IMR-90 (cell line): ENCODE results near the gene SDR9C7. TPM values are rescaled to one million over a fixed set of nuclear protein-coding genes. Genes with fewer than 3 reads are reported as not detected.
"Not testable (repeated sequence)": the region's sequence is repeated elsewhere in the genome, so short reads cannot be mapped to it uniquely, and the experiment has no call there.

Source experiments
- ATAC-seq: fragments of 200-7000 bp; cut with Tn5 transposase; 2 replicates; pipeline ENCODE4 v1.9.1; 2020; ENCODE audit warnings: low read depth, mild to moderate bottlenecking, moderate library complexity
- BruUV-seq: library from RNA; stranded (reverse); fragments of 400-500 nt; replicated peaks from 2 replicates; lab custom pipeline; 2021; lab: Mats Ljungman, UMichigan
- CTCF ChIA-PET: fragments of 300-600 bp; formaldehyde crosslinking; extraction: SDS; loops from one replicate; lab custom pipeline; 2021; ENCODE audit warnings: antibody characterized with exemption; lab: Yijun Ruan, JAX
- POLR2A ChIA-PET: fragments of 300-600 bp; sonication (Branson Sonifier 250); formaldehyde crosslinking; loops from one replicate; lab custom pipeline; 2022; ENCODE audit warnings: antibody characterized with exemption; ENCODE audit not compliant: unreplicated experiment; lab: Charles Lee
- DNase-seq: peaks from one replicate; pipeline ENCODE4 v3.0.0; 2013
- H2AFZ ChIP-seq: replicated peaks from 2 replicates; pipeline ENCODE3; 2013; ENCODE audit warnings: low read length, mild to moderate bottlenecking; ENCODE audit not compliant: poor library complexity
- H2AK5ac ChIP-seq: 2 replicates; pipeline ENCODE4 v1.6.1; 2013; ENCODE audit warnings: low read depth, low read length, inconsistent platforms
- H2AK9ac ChIP-seq: replicated peaks from 2 replicates; pipeline ENCODE3; 2013; ENCODE audit warnings: mild to moderate bottlenecking, low read depth, low read length, moderate library complexity; ENCODE audit not compliant: poor library complexity
- H2BK120ac ChIP-seq: 2 replicates; pipeline ENCODE4 v1.6.1; 2013; ENCODE audit warnings: low read depth, low read length, inconsistent platforms
- H2BK15ac ChIP-seq: 3 replicates; pipeline ENCODE4 v1.6.1; 2013; ENCODE audit warnings: low read depth, low read length, inconsistent platforms
- H2BK20ac ChIP-seq: 2 replicates; pipeline ENCODE4 v1.6.1; 2013; ENCODE audit warnings: low read depth, mild to moderate bottlenecking, inconsistent platforms, low read length, moderate library complexity
- H2BK5ac ChIP-seq: 2 replicates; pipeline ENCODE4 v1.6.1; 2013; ENCODE audit warnings: mild to moderate bottlenecking, low read depth, low read length, inconsistent platforms; ENCODE audit not compliant: poor library complexity, severe bottlenecking
- H3K14ac ChIP-seq: replicated peaks from 2 replicates; pipeline ENCODE4 v1.6.1; 2013; ENCODE audit warnings: low read depth, low read length, inconsistent platforms
- H3K18ac ChIP-seq: 2 replicates; pipeline ENCODE4 v1.6.1; 2013; ENCODE audit warnings: low read depth, low read length, control low read depth
- H3K23ac ChIP-seq: 2 replicates; pipeline ENCODE4 v1.6.1; 2013; ENCODE audit warnings: low read depth, low read length, inconsistent platforms
- H3K27ac ChIP-seq: 2 replicates; pipeline ENCODE4 v1.5.1; 2013; ENCODE audit warnings: mild to moderate bottlenecking, control low read depth, low read length; ENCODE audit not compliant: insufficient read depth
- H3K27me3 ChIP-seq: 2 replicates; pipeline ENCODE4 v1.6.1; 2013; ENCODE audit warnings: low read length; ENCODE audit not compliant: control insufficient read depth, insufficient read depth
- H3K36me3 ChIP-seq: 2 replicates; pipeline ENCODE4 v1.6.1; 2013; ENCODE audit warnings: low read length, mixed read lengths; ENCODE audit not compliant: control insufficient read depth, insufficient read depth
- H3K4ac ChIP-seq: 2 replicates; pipeline ENCODE4 v1.6.1; 2013; ENCODE audit warnings: low read depth, low read length, inconsistent platforms
- H3K4me1 ChIP-seq: 2 replicates; pipeline ENCODE4 v1.6.1; 2013; ENCODE audit warnings: low read length, mixed read lengths; ENCODE audit not compliant: control insufficient read depth, insufficient read depth
- H3K4me2 ChIP-seq: 2 replicates; pipeline ENCODE4 v1.6.1; 2013; ENCODE audit warnings: low read depth, mild to moderate bottlenecking, control low read depth, low read length, moderate library complexity
- H3K4me3 ChIP-seq: 2 replicates; pipeline ENCODE4 v1.5.1; 2013; ENCODE audit warnings: low read depth, mild to moderate bottlenecking, control low read depth, low read length, moderate library complexity; ENCODE audit not compliant: insufficient read depth
- H3K56ac ChIP-seq: 2 replicates; pipeline ENCODE4 v1.6.1; 2013; ENCODE audit warnings: low read length, inconsistent platforms; ENCODE audit not compliant: insufficient read depth; ENCODE audit errors: extremely low read depth
- H3K79me1 ChIP-seq, 2 experiments: 2 replicates each; pipeline ENCODE4 v1.6.1; 2013; ENCODE audit warnings: low read length in 2 of 2, inconsistent platforms in 1 of 2, low read depth in 1 of 2
- H3K9ac ChIP-seq: 2 replicates; pipeline ENCODE4 v1.6.1; 2013; ENCODE audit warnings: low read depth, low read length, control low read depth
- H3K9me1 ChIP-seq: 2 replicates; pipeline ENCODE4 v1.6.1; 2013; ENCODE audit warnings: low read length, inconsistent platforms; ENCODE audit not compliant: insufficient read depth
- H3K9me3 ChIP-seq: 2 replicates; pipeline ENCODE4 v1.6.1; 2013; ENCODE audit warnings: low read length; ENCODE audit not compliant: control insufficient read depth, insufficient read depth
- H4K20me1 ChIP-seq: 2 replicates; pipeline ENCODE4 v1.6.1; 2013; ENCODE audit warnings: low read length, inconsistent platforms; ENCODE audit not compliant: insufficient read depth
- H4K5ac ChIP-seq: 2 replicates; pipeline ENCODE4 v1.6.1; 2013; ENCODE audit warnings: mild to moderate bottlenecking, low read depth, low read length, control low read depth
- H4K8ac ChIP-seq, 2 experiments: 2 replicates each; pipeline ENCODE4 v1.6.1; 2013; ENCODE audit warnings: low read depth in 2 of 2, low read length in 2 of 2, control low read depth in 1 of 2, inconsistent platforms in 1 of 2
- H4K91ac ChIP-seq: 2 replicates; pipeline ENCODE4 v1.6.1; 2013; ENCODE audit warnings: low read depth, low read length, inconsistent platforms; ENCODE audit not compliant: insufficient read depth
- WGBS, 2 experiments: methylation state at CpG; one replicate each; pipeline versions ENCODE4 v1.1.5 to v1.1.7; 2013; ENCODE audit warnings: missing lambda C conversion rate in 2 of 2; ENCODE audit not compliant: insufficient read length in 1 of 2; ENCODE audit errors: extremely low coverage in 2 of 2; 5-methylcytosine and 5-hydroxymethylcytosine counted together
- dilution Hi-C: fragments of 300-500 bp; cut with HindIII; formaldehyde crosslinking; loops from one replicate; pipeline ENCODE4 v1.14.3; 2018; ENCODE audit warnings: low sequenced_read_pairs; ENCODE audit not compliant: unreplicated experiment
- in situ Hi-C: fragments of 300-500 bp; cut with MboI; formaldehyde crosslinking; loops from 3 replicates; pipeline ENCODE4 v1.14.3; 2019; ENCODE audit warnings: low sequenced_read_pairs, inconsistent platforms, mixed read lengths
- intact Hi-C: fragments of 100-400 bp; cut with micrococcal nuclease; formaldehyde crosslinking; loops from 2 replicates; pipeline ENCODE4 v1.10.0; 2022
- polyA plus RNA-seq, 3 experiments: library from polyadenylated mRNA; depleted of rRNA; stranded (reverse); fragments of >200 nt; gene quantifications; 2 replicates each; pipeline ENCODE4 v1.2.3, GENCODE V29; 2012; ENCODE audit warnings: low replicate concordance in 1 of 3
- total RNA-seq: library from RNA; depleted of rRNA; stranded (reverse); fragments of >200 nt; gene quantifications from 2 replicates; pipeline ENCODE4 v1.2.3, GENCODE V29; 2012

Gene SDR9C7
- total and polyA plus RNA-seq, 2 of the 4 experiments (the other 2 are of a cell fraction): not detected

DNA sequence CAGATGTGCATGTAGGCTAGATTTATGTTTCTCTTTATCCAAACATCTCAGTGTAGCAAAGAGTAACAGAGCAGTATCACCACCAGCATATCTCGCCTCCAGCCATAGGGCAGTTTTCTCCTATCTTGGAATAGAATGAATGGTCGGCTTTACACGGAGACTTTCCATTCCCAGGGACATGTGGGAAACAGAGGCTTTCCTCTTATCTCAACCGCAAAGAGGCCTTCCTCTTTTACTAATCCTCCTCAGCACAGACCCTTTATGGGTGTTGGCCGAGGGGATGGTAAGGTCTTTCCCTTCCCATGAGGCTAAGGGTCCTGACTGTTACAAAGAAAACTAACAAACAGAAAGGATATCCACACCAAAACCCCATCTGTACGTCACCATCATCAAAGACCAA lies 34.7 kb upstream of the SDR9C7 start:
- POLR2A ChIA-PET, H2BK120ac ChIP-seq: not testable (repeated sequence)

GRCh38 chr12:56965997-56966642 lies 31.9 kb upstream of the SDR9C7 start:
- H4K20me1 ChIP-seq, DNase-seq, H3K9ac ChIP-seq, in situ Hi-C loops, H2BK5ac ChIP-seq, H3K23ac ChIP-seq, H3K56ac ChIP-seq, H3K9me1 ChIP-seq, H3K18ac ChIP-seq, H3K27me3 ChIP-seq, H3K36me3 ChIP-seq, H3K4me3 ChIP-seq, H2BK15ac ChIP-seq, H3K4ac ChIP-seq, H2AK9ac ChIP-seq, ATAC-seq, CTCF ChIA-PET, H3K4me2 ChIP-seq, POLR2A ChIA-PET, H2BK120ac ChIP-seq, H3K4me1 ChIP-seq, H2AFZ ChIP-seq, intact Hi-C loops, H4K8ac ChIP-seq, H2AK5ac ChIP-seq, BruUV-seq, H4K5ac ChIP-seq, H3K79me1 ChIP-seq, dilution Hi-C loops, H4K91ac ChIP-seq, H3K27ac ChIP-seq, H2BK20ac ChIP-seq, H3K9me3 ChIP-seq, H3K14ac ChIP-seq: not testable (repeated sequence)
- no CpG with 5 or more reads among the region's 15 CpGs for WGBS, 2 experiments

More for the DNA sequence above, 34.7 kb upstream of the SDR9C7 start:
- H3K4me1 ChIP-seq, H4K20me1 ChIP-seq, H3K9me3 ChIP-seq, H3K27me3 ChIP-seq, intact Hi-C loops, H2BK15ac ChIP-seq, H3K23ac ChIP-seq, CTCF ChIA-PET, H2BK5ac ChIP-seq, H3K9ac ChIP-seq, H3K18ac ChIP-seq, BruUV-seq, H3K4ac ChIP-seq, H3K79me1 ChIP-seq, H3K4me3 ChIP-seq, H2AK9ac ChIP-seq, H4K91ac ChIP-seq, H4K5ac ChIP-seq, in situ Hi-C loops, H3K56ac ChIP-seq, H3K14ac ChIP-seq, H2AFZ ChIP-seq, H4K8ac ChIP-seq, dilution Hi-C loops, H2BK20ac ChIP-seq, H3K36me3 ChIP-seq, H3K27ac ChIP-seq, DNase-seq, ATAC-seq, H3K4me2 ChIP-seq, H3K9me1 ChIP-seq, H2AK5ac ChIP-seq: not testable (repeated sequence)
- no CpG with 5 or more reads among the region's 6 CpGs for WGBS, 2 experiments
